GM12874 (cell line): ENCODE measurements around the gene GULP1.

ENCODE experiments used
- CTCF ChIP-seq: IDR thresholded peaks from 2 replicates; pipeline ENCODE4 v1.5.1; 2011; ENCODE audit warnings: low read depth, mild to moderate bottlenecking, control low read depth, low read length, moderate library complexity; ENCODE audit not compliant: insufficient read depth

Gene GULP1

DNA sequence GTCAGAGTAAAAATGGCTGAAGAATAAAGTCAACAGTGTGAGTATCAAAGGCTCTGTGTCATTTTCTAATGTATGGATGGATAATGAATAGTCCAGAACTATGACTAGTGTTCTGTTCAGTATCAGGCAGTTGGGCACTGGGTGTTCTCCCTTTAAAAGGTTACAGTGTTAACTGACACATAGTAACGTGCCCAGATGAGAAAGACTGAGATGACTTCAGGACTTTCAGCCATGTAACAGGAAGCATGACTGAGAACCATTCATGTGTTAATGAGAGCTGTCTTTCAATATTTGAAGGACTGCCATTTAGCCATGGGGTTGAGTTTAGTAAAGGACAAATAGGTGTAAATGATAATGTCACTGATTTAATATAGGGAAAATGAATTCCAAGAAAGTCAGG is 187.1 kb downstream of the GULP1 start:
- TF ChIP-seq CTCF: no peak

DNA sequence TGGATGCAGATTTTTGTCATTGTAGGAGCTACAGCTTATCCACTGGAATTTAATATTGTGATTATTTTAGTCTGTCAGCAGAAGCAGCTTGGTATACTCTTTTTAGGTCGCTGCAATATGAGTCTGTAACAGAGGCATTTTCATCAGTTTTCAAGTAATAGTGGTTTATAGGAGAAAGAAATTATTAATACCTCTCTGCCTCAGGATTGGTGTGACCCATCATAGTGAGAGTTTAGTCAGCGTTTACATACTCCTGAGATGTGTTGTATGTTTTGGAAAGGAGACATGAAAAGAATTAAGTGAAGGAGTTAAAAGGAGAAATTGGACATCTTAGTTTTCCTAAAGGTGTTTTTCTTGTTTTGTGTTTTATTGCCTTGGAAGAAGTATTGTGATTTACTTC is 189.8 kb downstream of the GULP1 start:
- TF ChIP-seq CTCF: no peak

GRCh38 chr2:188485496-188485895 is 193.8 kb downstream of the GULP1 start:
- no peak for TF ChIP-seq CTCF

GRCh38 chr2:188492751-188493150 is 201.1 kb downstream of the GULP1 start:
- TF ChIP-seq CTCF: no peak

GRCh38 chr2:188494906-188495305 is 203.2 kb downstream of the GULP1 start:
- no peak for TF ChIP-seq CTCF

DNA sequence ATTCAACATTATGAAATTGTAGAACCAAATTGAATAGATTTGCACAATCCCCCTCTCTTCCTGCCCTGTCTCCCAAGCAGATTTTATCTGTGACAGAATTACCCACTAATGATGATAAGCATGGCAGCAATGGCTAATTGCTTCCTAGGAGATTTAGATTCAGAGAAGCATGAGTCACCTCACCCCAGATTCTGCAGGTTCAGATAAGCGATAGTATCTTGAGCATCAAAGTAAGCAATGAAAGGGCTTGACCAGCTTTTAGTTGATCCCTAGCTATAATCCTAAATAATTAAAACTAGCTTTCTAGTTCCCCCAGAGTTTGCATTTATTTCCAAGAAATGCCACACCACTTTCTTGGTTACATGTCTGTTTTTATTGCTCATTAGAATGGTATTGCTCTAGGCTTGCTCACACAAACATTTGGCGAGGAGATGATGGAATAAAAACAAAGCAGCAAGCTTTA is 204.3 kb downstream of the GULP1 start:
- no peak for TF ChIP-seq CTCF

DNA sequence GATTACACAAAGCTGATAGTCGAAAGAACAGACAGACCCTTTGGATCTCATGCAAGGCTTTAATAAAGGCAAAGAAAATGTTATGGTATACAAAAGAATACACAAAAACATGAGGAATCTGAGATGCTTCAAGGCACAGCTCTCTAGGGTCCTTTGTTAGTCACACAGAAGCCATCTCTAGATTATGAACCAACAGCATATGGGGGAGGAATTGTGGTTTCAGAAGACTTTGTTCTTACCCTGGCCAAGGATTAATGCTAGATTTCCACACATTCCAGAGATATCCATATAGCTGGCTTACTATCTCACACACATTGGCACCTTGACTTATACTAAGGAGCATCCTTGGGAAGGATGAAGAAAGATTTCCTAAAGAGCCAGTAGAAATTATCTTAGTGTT is 206.1 kb downstream of the GULP1 start:
- no peak for TF ChIP-seq CTCF

GRCh38 chr2:188503975-188504374 is 212.3 kb downstream of the GULP1 start:
- TF ChIP-seq CTCF: no peak
